Stimulated activated naive CD4-positive, alpha-beta T cell treated with Interleukin-2 at 50 U/mL for 16 hours (primary cell): ENCODE data around the gene SULT2B1.
A peak's percentile ranks its signal among the peaks of the same experiment; 100 is the strongest.

Experiments used
- DNase-seq: peaks from one replicate; lab custom pipeline; 2025; lab: John Stamatoyannopoulos, UW

SULT2B1 gene

GRCh38 chr19:48600679-48601417, 48.9 kb downstream of the SULT2B1 start:
- DNase-seq, result no peak

GRCh38 chr19:48603001-48603400, 51.0 kb downstream of the SULT2B1 start:
- DNase-seq, result no peak

GRCh38 chr19:48603449-48603848, 51.5 kb downstream of the SULT2B1 start:
- DNase-seq, result no peak

GRCh38 chr19:48603850-48604249, 51.9 kb downstream of the SULT2B1 start:
- no peak for DNase-seq

GRCh38 chr19:48606463-48607358, 54.7 kb downstream of the SULT2B1 start, which contains the start of gene SPACA4:
Gene SPACA4, plus strand, starts transcription at chr19:48606742. Its CDS starts 237 bp downstream, at chr19:48606979.
- no peak for DNase-seq

GRCh38 chr19:48607359-48607755, 55.4 kb downstream of the SULT2B1 start:
- DNase-seq, result no peak

GRCh38 chr19:48608798-48609263, 56.9 kb downstream of the SULT2B1 start:
- peak; percentile 55 for DNase-seq

GRCh38 chr19:48609571-48610108, 57.7 kb downstream of the SULT2B1 start:
- DNase-seq, result no peak

GRCh38 chr19:48611872-48612271, 59.9 kb downstream of the SULT2B1 start:
- no peak for DNase-seq

- no peak for DNase-seq
Measured at GRCh38 chr19:48613024-48613851, 61.3 kb downstream of the SULT2B1 start.

GRCh38 chr19:48613852-48614435, 62.0 kb downstream of the SULT2B1 start:
- DNase-seq, result no peak

GRCh38 chr19:48614436-48615230, 62.7 kb downstream of the SULT2B1 start, which contains the start of gene FAM83E:
Gene FAM83E, minus strand, starts transcription at chr19:48615076. Its CDS starts 1,704 bp downstream, at chr19:48613372.
- no peak for DNase-seq

- no peak for DNase-seq
Measured at GRCh38 chr19:48615231-48616040, 63.5 kb downstream of the SULT2B1 start.

GRCh38 chr19:48616041-48616436, 64.1 kb downstream of the SULT2B1 start:
- no peak for DNase-seq

- no peak for DNase-seq
Measured at GRCh38 chr19:48616491-48617056, 64.6 kb downstream of the SULT2B1 start.

GRCh38 chr19:48617146-48617937, 65.4 kb downstream of the SULT2B1 start:
- no peak for DNase-seq

GRCh38 chr19:48618278-48618915, 66.4 kb downstream of the SULT2B1 start:
- no peak for DNase-seq
